Naive thymus-derived CD8-positive, alpha-beta T cell (primary cell): ENCODE measurements around the gene AP2B1. TPM values are rescaled to one million over a fixed set of nuclear protein-coding genes. Genes with fewer than 3 reads are reported as not detected.

Experiments
- ATAC-seq, 2 donors: fragments of 150-1000 bp; cut with Tn5 transposase in 1 of 2; sonication (Bioruptor Pico), chemical (Tn5 transposase) in 1 of 2; 1 replicate in 1 of 2; 2 replicates in 1 of 2; pipeline ENCODE4 v1.10.0; 2021; ENCODE audit warnings: mild to moderate bottlenecking in 2 of 2, moderate library complexity in 2 of 2
- POLR2A ChIA-PET: fragments of 350-600 bp; sonication (Branson Sonifier 250); formaldehyde crosslinking; loops from one replicate; lab custom pipeline; 2021; ENCODE audit warnings: antibody characterized with exemption; lab: Charles Lee
- DNase-seq, 10 donors: peaks; one replicate each; pipeline versions ENCODE4 v3.0.0 to v3.0.0-alpha.2; 2020 to 2022
- H3K27ac Mint-ChIP-seq, 10 donors: one replicate each; pipeline ENCODE4 v1.8.0; 2020 to 2022; ENCODE audit warnings: mild to moderate bottlenecking in 10 of 10, mixed read lengths in 10 of 10, moderate library complexity in 4 of 10, inconsistent platforms in 1 of 10
- H3K27me3 Mint-ChIP-seq, 5 donors: one replicate each; pipeline ENCODE4 v1.8.0; 2021 to 2022; ENCODE audit warnings: mixed read lengths in 5 of 5
- H3K36me3 Mint-ChIP-seq, 3 donors: one replicate each; pipeline ENCODE4 v1.8.0; 2020 to 2022; ENCODE audit warnings: mixed read lengths in 3 of 3, mild to moderate bottlenecking in 2 of 3, inconsistent platforms in 1 of 3
- H3K4me1 Mint-ChIP-seq, 4 donors: one replicate each; pipeline ENCODE4 v1.8.0; 2021 to 2022; ENCODE audit warnings: mixed read lengths in 4 of 4
- H3K4me3 Mint-ChIP-seq, 10 donors: one replicate each; pipeline ENCODE4 v1.8.0; 2020 to 2022; ENCODE audit warnings: mild to moderate bottlenecking in 10 of 10, mixed read lengths in 10 of 10, moderate library complexity in 6 of 10, inconsistent platforms in 1 of 10
- H3K9me3 Mint-ChIP-seq, 9 donors: one replicate each; pipeline ENCODE4 v1.8.0; 2020 to 2022; ENCODE audit warnings: mixed read lengths in 9 of 9, mild to moderate bottlenecking in 3 of 9, inconsistent platforms in 1 of 9, moderate library complexity in 1 of 9
- polyA plus RNA-seq, 3 donors: library from polyadenylated mRNA; unstranded; fragments of 300-500 nt; fragmentation: Illumina TruSeq; gene quantifications; one replicate each; pipeline ENCODE4 v1.2.3, GENCODE V29; 2021
- total RNA-seq, 8 experiments: library from RNA in 2 of 8; stranded (reverse) in 2 of 8; gene quantifications; one replicate each; pipeline ENCODE4 v1.2.3 and lab custom pipeline; 2021 to 2026

Gene AP2B1
- total RNA-seq: 100 to 1,000 TPM; 140 to 150 TPM
- polyA plus RNA-seq: 10 to 100 TPM; 50.3 to 65.7 (median 52.0) TPM
- total RNA-seq (lab: John Stamatoyannopoulos, UW): 124 to 200 (median 162) reads per million in 6 experiments

DNA sequence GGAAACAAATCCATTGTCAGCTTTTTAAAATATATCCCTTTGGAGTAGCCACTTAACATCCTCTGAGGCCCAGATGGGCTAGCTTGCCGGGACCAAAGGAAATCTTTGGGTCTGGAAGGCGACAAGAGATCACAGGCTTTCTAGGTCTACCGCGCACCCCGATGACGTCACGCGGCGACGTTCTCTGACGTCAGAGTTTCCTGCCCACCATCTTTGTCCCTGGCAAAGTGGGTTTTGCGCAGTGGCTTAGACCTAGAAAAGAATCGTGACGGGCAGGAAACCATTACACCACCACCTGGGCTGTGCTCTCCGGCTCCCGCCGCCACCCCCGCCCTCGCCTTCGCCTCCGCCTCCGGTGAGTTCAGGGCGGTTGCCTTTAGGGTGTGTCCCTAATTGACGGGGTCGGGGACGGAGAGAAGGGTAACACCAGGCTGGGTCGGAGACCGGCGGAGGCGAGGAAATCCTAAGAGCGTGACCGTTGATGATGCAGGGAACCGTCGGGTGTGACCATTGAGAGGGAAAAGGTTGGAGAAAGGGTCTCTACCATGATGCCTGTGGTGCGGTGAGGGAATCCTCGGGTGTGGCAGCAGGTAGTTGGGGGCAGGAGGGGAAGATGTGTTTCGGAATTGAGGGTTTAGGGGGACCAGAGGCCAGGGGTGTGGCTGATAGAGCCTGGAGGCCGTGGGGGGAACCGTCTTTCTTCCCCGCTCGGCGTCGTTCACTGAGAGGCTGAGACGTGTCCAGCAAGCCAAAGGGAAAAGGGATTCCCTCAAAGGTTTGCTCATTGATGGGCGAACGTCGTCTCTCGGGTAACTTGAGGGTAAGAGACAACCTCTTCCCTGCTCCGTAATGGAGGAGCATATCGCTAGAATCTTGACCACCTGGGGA is at the start of gene AP2B1:
Gene AP2B1, plus strand, starts transcription at position 249 of the 888 bp plus-strand sequence. CDS start 6,709 bp downstream, outside the sequence.
- H3K4me1 Mint-ChIP-seq: peaks cover 18 to 51% (median 37%) of the 10 kb centered on the region in 4 donors

DNA sequence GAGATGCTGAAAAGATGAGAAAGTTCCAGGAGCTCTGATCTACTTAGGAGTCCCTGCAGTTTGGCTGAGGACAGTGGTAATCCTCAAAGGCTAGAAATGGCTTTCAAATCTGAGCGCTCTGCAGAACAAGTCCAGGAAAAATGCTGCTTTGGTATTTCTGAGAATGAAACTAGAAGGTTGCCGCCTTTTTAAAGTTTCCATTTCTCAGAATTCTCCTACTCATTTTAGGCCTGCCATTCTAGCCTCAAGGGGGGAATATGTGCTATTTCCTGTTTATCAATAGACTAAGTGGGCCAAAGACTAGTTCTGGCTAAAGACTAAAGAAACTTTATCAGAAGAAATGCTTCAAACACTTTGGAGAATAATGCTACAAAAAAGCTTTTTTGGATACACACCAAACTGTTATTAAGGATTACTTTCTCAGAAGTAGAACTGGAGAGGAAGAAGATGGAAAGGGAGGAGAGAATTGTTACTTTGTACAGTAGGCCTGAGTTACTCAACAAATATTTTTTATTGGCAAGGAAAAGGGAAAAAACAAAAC is 49.5 kb upstream of the AP2B1 start, which contains the start of gene SLFN12L:
Gene SLFN12L, minus strand, starts transcription at position 78 of the 541 bp plus-strand sequence. CDS start 15,314 bp downstream, outside the sequence.
- no peaks in the 10 kb centered on the region for H3K9me3 Mint-ChIP-seq
- DNase-seq: peak in 3 of 10 donors; percentile 27 to 61 (median 50)
- peaks cover 23 to 65% (median 56%) of the 10 kb centered on the region in 4 donors for H3K4me1 Mint-ChIP-seq
- H3K27me3 Mint-ChIP-seq: no peaks in the 10 kb centered on the region
- H3K36me3 Mint-ChIP-seq: peaks cover 6 to 16% (median 15%) of the 10 kb centered on the region in 3 donors
- POLR2A ChIA-PET: interaction anchor here (0.7 to 11.9 kb wide), 17 partner anchors 16 to 376 kb away, joined by 3 to 153 read pairs (median 4); partner anchors contain the start of genes PEX12, SLFN11 and SLFN5
- H3K27ac Mint-ChIP-seq: peak within 1 kb of the TSS; percentile 67 to 100 (median 95)
- H3K4me3 Mint-ChIP-seq: peak within 1 kb of the TSS; percentile 70 to 94 (median 91)
- ATAC-seq: peak; percentile 16 to 20

More for the DNA sequence above, at the start of gene AP2B1:
- Mint-ChIP-seq H3K27ac (peak within 1 kb of the TSS; percentile 97 to 100 (median 99)), H3K36me3 (no peaks in the 10 kb centered on the region), H3K27me3 (peaks cover 0 to 2% (median 0%) of the 10 kb centered on the region in 5 donors), H3K4me3 (peak within 1 kb of the TSS; percentile 96 to 100 (median 98)), H3K9me3 (no peaks in the 10 kb centered on the region)
- POLR2A ChIA-PET: interaction anchor here (0.7 to 4.7 kb wide), 12 partner anchors 10 to 374 kb away, joined by 3 to 84 read pairs (median 3); partner anchors contain the start of genes PEX12, SLFN14 and SLFN5
- ATAC-seq: peak; percentile 99
- DNase-seq: peak; percentile 87 to 100 (median 97)

DNA sequence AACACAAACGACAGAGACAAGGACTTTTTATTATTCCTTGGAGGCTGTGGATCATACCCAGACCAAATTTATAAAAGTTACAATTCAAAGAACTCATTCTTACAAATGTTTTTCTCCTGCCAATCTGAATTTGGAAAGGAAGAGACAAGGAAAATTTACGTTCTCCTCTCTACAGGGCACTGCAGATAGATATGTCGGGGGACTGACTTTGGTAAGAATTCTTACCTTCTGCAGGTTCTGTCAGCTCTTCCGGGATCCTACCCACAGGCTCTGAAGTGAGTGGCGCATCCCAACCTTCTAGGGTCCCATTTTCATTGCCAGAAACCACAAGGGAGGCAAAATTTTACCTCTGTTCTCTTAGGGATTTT is 47.5 kb upstream of the AP2B1 start:
- H3K27me3 Mint-ChIP-seq: no peaks in the 10 kb centered on the region
- no peak for DNase-seq
- peak overlapping the region; percentile 64 to 98 (median 88) for H3K4me3 Mint-ChIP-seq
- H3K27ac Mint-ChIP-seq: peak overlapping the region; percentile 90 to 100 (median 95)
- H3K9me3 Mint-ChIP-seq: no peaks in the 10 kb centered on the region
- peaks cover 2 to 11% (median 6%) of the 10 kb centered on the region in 3 donors for H3K36me3 Mint-ChIP-seq
- no peak for ATAC-seq
- peaks cover 18 to 65% (median 52%) of the 10 kb centered on the region in 4 donors for H3K4me1 Mint-ChIP-seq
- POLR2A ChIA-PET: interaction anchor here (0.6 to 11.9 kb wide), 17 partner anchors 9 to 453 kb away, joined by 3 to 153 read pairs (median 4); partner anchors contain the start of genes PEX12, SLFN11, SLFN12 and SLFN13

DNA sequence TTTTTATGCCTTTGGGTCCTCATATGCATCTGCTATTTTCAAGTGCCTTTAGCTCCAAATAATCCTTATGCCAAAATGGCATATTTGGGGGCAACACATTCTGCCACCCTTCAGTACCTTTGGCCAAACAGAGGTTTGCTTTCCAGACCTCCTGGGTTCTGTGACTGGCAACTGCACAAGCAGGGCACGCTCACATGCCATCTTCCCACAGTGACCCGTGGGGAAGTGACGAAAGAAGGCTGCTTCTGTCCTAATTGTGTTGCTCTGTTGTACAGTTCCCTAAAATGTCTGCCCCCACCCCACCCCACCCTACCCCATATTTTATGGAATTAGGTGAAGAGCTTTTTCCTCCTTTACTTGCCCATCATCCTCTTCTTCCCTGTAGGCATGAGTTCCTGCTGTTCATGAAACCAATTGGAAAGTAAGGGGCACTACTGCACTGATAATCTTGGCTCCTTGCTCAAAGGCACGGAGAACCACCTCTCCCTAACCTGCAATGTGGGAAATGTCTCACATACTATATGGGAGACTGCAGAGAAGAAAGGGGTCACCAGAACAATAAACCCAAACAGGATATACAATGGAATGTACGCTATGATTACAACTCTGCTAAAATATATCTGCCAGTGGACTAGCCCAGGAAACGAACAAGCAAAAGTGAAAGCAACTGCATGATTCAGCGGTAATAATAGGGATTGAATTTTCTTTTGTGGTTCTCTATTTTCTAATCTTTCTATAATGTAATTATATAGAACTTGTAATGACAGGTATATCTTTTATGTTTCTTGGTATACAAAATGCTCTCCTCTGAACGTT is 46.3 kb upstream of the AP2B1 start:
- Mint-ChIP-seq H3K4me1 (peaks cover 18 to 62% (median 51%) of the 10 kb centered on the region in 4 donors), H3K4me3 (peak overlapping the region; percentile 70 to 98 (median 89)), H3K9me3 (no peaks in the 10 kb centered on the region), H3K27ac (peak overlapping the region; percentile 80 to 100 (median 95)), H3K27me3 (no peaks in the 10 kb centered on the region), H3K36me3 (peaks cover 0 to 7% (median 5%) of the 10 kb centered on the region in 3 donors)
- POLR2A ChIA-PET: interaction anchor here (0.9 to 11.9 kb wide), 9 partner anchors 9 to 370 kb away, joined by 3 to 153 read pairs (median 6); partner anchors contain the start of genes AP2B1, PEX12 and SLFN5
- DNase-seq: peak in 3 of 10 donors; percentile 13 to 38 (median 33)
- ATAC-seq: peak; percentile 37

DNA sequence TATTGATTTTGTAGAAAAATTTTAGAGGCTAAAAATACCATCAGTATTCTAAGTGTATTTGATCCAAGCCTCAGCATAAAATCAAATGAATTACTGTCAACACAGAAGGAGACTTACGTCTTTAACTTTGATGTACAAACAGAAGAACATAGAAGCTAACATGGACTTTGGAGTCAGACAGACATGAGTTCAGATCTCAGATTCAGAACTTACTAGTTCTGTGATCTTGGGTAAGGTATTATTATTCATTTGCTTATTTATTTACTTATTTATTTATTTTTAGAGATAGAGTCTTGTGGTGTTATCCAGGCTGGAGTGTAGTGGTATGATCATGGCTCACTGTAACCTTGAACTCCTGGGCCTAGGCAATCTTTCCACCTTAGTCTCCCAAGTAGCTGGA is 45.7 kb upstream of the AP2B1 start:
- H3K27ac Mint-ChIP-seq: peak overlapping the region; percentile 77 to 100 (median 95)
- H3K36me3 Mint-ChIP-seq: peaks cover 0 to 3% (median 0%) of the 10 kb centered on the region in 3 donors
- DNase-seq: no peak
- peak overlapping the region; percentile 70 to 98 (median 89) for H3K4me3 Mint-ChIP-seq
- POLR2A ChIA-PET: interaction anchor here (0.8 to 11.9 kb wide), 5 partner anchors 9 to 327 kb away, joined by 3 to 153 read pairs (median 5); partner anchors contain the start of gene PEX12
- no peaks in the 10 kb centered on the region for H3K27me3 Mint-ChIP-seq
- ATAC-seq: no peak
- no peaks in the 10 kb centered on the region for H3K9me3 Mint-ChIP-seq
- H3K4me1 Mint-ChIP-seq: peaks cover 18 to 63% (median 48%) of the 10 kb centered on the region in 4 donors

DNA sequence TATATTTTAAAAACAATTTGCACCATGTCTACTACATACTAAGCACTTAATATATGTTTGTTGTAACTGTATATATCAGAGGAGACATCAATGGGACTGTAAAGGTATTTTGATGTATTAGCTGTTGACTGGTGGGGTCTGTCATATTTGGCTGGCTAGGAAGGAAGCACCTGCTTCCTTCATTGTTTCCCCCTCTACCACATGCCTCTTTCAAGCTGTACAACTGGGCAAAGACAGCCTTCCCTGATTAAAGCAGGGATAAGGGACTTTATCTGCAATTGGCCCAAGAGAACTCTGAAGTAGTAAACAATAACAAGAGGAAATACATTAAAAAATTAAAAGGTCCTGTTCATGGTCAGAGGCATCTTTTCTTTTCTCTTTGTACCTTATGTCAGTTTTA is 44.1 kb upstream of the AP2B1 start:
- no peak for DNase-seq
- peaks cover 0 to 2% (median 0%) of the 10 kb centered on the region in 3 donors for H3K36me3 Mint-ChIP-seq

DNA sequence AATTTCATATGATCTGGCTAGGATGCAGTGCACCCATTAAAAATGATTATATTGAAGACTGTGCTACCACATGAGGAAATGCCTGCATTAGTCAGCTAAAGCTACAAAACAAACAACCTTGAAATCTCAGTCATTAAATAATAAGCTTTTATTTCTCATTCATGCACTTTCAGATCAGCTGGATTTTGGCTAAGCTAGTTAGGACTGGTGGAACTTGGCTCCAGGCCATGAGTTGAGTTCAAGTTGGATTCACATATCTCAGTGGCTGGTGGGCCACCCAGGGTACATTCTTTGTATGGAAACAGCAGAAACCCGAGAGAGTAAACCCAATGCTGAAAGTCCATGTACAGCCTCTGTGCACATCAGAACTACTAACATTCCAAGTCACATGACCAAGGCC is 43.3 kb upstream of the AP2B1 start:
- Mint-ChIP-seq H3K27ac (peak overlapping the region in 2 of 10 donors; percentile 10 to 11), H3K4me1 (peaks cover 14 to 50% (median 32%) of the 10 kb centered on the region in 4 donors), H3K36me3 (peaks cover 0 to 2% (median 0%) of the 10 kb centered on the region in 3 donors), H3K27me3 (no peaks in the 10 kb centered on the region), H3K4me3 (no peak overlapping the region), H3K9me3 (no peaks in the 10 kb centered on the region)
- POLR2A ChIA-PET: no interaction called here
- DNase-seq (no peak), ATAC-seq (no peak)

More for the DNA sequence above, 44.1 kb upstream of the AP2B1 start:
- POLR2A ChIA-PET: interaction anchor here (1.1 to 1.4 kb wide), 3 partner anchors 276 to 329 kb away, joined by 3 read pairs; partner anchors contain the start of gene SLFN5
- H3K27ac Mint-ChIP-seq: peak overlapping the region in 6 of 10 donors; percentile 10 to 72 (median 42)
- H3K4me1 Mint-ChIP-seq: peaks cover 18 to 59% (median 40%) of the 10 kb centered on the region in 4 donors
- no peaks in the 10 kb centered on the region for H3K9me3 Mint-ChIP-seq
- no peaks in the 10 kb centered on the region for H3K27me3 Mint-ChIP-seq
- peak overlapping the region in 1 of 10 donors; percentile 9 for H3K4me3 Mint-ChIP-seq
- no peak for ATAC-seq

DNA sequence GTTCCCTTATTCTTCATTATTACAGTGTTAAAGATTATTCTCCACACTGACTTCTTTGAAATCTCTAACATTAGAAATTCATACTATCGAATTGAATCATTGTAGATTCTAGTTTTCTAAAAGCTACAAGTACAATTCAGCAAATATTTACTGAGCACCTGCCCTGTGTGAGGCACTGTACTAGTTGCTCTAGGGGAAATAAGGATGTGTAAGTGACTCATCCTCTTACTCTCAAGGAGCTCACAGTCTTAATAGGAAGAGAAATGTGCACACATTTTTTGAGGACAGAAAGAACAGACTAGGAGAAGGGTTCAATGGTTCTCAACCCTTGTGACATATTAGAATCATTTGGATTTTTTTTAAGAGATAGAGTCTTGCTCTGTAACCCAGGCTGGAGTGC is 42.0 kb upstream of the AP2B1 start:
- no peak for ATAC-seq
- H3K27me3 Mint-ChIP-seq: no peaks in the 10 kb centered on the region
- POLR2A ChIA-PET: interaction anchor here (0.6 kb wide), 1 partner anchor 36 kb away, joined by 3 read pairs; no protein-coding TSS in a partner anchor
- peaks cover 12 to 37% (median 20%) of the 10 kb centered on the region in 4 donors for H3K4me1 Mint-ChIP-seq
- no peak for DNase-seq
- H3K36me3 Mint-ChIP-seq: peaks cover 0 to 2% (median 0%) of the 10 kb centered on the region in 3 donors
- H3K9me3 Mint-ChIP-seq: no peaks in the 10 kb centered on the region
- peak overlapping the region in 1 of 10 donors; percentile 29 for H3K27ac Mint-ChIP-seq
- H3K4me3 Mint-ChIP-seq: no peak overlapping the region

DNA sequence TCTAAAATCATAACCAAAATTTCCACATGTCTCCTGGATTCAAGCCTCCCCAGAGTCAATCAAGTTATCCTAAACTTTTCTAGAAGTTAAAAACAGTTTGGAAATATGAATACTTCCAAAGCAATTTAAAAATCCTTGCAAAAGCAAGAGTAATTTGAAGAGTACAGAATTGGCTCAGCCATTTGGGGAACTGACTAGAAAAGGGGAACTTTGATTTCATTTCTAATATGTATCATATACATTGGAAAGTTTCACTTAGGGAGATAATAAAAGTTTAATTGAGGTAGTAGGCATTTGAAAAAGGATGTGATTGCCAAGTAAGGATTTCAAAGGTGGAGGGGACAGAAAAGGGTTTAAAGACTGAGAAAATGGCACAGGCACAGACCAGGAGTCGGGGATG is 40.6 kb upstream of the AP2B1 start:
- ATAC-seq: no peak
- Mint-ChIP-seq H3K36me3 (peaks cover 0 to 2% (median 0%) of the 10 kb centered on the region in 3 donors), H3K4me1 (peaks cover 4 to 24% (median 11%) of the 10 kb centered on the region in 4 donors), H3K27me3 (no peaks in the 10 kb centered on the region), H3K4me3 (no peak overlapping the region), H3K9me3 (no peaks in the 10 kb centered on the region), H3K27ac (no peak overlapping the region)
- DNase-seq: no peak
- POLR2A ChIA-PET: no interaction called here

DNA sequence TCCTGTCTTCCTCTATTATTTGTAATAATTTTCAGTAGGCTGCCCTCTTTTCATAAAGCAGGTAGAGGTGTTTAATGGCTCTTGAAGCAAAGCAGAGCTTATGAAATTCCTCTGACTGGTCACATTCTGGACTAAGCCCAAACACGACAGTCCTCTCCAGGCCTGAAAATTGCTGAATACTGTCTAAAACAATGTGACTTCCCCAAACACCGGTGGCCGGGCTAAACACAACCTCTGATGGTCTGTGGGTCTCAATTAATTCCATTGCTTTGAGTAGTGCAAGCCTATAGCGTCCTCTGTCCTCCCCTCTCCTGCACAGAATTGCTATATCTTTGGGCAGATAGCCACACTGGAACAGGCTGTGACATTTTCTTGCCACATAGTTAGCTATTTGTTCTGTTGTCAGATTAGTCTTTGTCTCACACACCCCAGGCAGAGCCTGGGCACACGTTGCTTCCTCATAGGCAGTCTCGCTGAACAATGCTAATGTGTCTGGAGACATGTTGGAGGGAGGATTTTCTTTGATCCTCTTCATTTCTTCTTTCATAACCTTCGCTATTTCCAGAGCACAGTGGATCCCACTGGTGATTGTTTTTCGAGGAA is 38.8 kb upstream of the AP2B1 start:
- peaks cover 0 to 2% (median 0%) of the 10 kb centered on the region in 3 donors for H3K36me3 Mint-ChIP-seq
- no peaks in the 10 kb centered on the region for H3K27me3 Mint-ChIP-seq
- peaks cover 2 to 17% (median 7%) of the 10 kb centered on the region in 4 donors for H3K4me1 Mint-ChIP-seq
- POLR2A ChIA-PET: no interaction called here
- no peak overlapping the region for H3K4me3 Mint-ChIP-seq
- H3K27ac Mint-ChIP-seq: no peak overlapping the region
- DNase-seq: no peak
- H3K9me3 Mint-ChIP-seq: no peaks in the 10 kb centered on the region
- ATAC-seq: no peak

DNA sequence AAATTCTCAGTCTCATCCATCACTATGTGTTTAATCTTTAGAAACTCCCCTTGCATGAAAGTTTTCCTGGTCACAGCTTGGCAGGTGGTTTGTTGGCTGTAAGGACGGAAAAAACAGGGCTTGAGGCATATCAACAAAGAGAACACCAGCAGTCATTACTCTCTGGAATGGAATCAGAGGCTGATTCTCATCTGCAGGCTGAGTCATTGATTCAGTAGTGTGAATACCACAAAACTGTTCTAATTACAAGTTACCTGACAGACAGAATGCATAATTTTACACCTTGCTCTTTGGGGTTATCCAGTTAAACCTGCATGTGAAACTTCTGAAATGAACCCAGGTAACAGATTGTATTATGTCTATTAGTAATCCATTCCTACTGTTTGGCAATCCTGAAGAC is 38.1 kb upstream of the AP2B1 start:
- no peak overlapping the region for H3K4me3 Mint-ChIP-seq
- no peaks in the 10 kb centered on the region for H3K27me3 Mint-ChIP-seq
- H3K36me3 Mint-ChIP-seq: peaks cover 0 to 3% (median 0%) of the 10 kb centered on the region in 3 donors
- no peak overlapping the region for H3K27ac Mint-ChIP-seq
- H3K4me1 Mint-ChIP-seq: peaks cover 0 to 14% (median 4%) of the 10 kb centered on the region in 4 donors
- POLR2A ChIA-PET: no interaction called here
- DNase-seq (no peak), ATAC-seq (no peak)
- no peaks in the 10 kb centered on the region for H3K9me3 Mint-ChIP-seq
